GM18519 (cell line): Measurements from ENCODE around the gene XPNPEP3.
A peak's percentile ranks its signal among the peaks of the same experiment; 100 is the strongest.
"Not testable (repeated sequence)": the region's sequence is repeated elsewhere in the genome, so short reads cannot be mapped to it uniquely, and the experiment has no call there.

Source experiments
- ATAC-seq: cut with Tn5 transposase; IDR thresholded peaks from one replicate; pipeline ENCODE4 v1.9.1; 2021; ENCODE audit warnings: mild to moderate bottlenecking, moderate library complexity; ENCODE audit not compliant: unreplicated experiment, low FRiP score

XPNPEP3 gene

DNA sequence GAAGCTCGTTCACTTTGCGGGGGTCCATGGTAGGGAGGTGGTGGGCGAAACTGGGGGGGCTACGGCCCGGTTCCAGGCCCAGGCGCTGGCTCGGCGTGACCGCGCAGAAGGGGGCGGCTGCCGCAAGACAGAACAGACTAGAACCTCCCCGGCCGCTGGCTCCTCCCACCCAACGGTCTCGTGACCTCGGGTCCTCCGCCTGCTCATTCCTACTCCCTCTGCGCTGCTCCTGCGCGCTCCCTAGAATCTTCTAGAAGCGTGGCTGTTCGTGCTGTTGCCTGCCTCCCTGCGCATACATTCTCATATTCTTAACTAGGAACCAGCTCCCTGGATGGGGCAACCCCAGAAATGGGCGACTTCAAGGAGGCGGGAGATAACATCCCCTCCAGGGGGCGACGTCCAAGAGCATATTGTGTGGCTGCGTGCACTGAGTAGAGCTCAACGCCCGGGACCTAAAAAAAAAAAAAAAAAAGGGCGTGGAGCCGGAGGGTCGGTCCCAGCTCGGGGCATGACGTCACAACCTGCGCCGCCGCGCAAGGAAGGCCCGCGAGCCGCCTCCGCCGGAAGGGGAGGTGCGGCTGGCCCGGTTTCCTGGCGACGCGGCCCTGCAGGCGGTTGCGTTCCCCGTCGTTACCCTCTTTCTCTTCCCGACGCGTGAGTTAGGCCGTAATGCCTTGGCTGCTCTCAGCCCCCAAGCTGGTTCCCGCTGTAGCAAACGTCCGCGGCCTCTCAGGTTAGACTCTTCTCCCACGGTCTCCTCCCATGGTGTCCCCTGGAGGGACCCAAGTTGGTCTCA lies at the start of gene XPNPEP3, which contains the start of gene ST13:
XPNPEP3 (plus strand) TSS at position 636 of the 796 bp plus-strand sequence; CDS start at position 670, 34 bp downstream.
ST13 (minus strand) TSS at position 127 of the 796 bp plus-strand sequence; CDS start at position 28, 99 bp downstream.
- ATAC-seq: peak; percentile 64

DNA sequence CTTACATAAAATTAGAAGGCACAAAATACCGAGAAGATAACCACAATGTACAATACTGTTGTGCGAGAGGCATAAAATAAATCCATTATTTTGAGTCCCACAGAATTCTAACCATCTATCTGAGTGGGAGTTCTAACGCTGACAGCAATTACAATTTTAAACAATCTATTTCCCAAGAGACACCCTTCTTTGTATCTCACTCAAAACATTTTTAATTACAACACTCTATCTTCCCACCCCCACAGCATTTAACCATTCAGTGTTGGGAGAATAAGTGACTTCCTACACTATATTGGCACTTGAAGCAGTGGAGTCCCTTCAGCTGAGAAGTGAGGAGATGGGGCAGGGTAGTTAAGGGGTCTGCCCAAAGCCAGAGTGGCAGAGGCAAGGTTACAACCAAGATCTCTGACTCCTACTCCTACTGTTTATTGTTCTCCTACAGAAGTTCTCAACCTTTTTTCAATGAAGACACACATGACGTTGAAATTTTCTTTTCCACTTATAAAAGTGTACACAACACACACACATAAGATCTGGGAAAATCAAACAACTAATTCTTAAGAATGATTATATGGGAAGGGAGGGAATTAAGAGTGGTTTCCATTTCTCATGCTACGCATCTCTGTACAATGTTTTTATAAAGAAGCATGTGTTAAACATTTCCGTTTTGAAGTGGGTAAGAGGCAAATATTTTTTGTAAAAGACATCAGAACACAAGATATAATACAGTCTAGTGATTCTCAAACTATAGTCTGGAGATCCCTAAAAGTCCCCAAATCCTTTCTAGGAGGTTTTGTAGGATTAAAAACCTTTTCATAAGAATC lies 48.7 kb upstream of the XPNPEP3 start:
- ATAC-seq: no peak

DNA sequence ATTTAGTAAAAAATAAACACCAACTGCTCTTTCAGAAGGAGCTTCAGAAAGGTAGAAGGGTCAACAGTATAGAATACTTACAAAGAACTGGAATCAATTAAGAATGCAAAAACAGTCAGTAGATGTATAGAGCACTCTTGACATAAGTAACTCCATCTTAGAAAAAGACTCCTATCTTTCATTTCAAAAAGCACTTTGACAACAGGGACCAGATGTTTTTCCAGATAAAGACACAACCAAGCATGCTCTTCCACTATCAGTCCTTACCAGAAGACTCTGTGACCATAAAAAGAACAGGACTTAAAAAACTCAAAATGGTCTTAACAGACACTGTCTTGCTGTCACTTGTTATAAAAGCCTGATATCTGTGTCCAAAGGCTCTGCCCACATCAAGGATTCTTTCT lies 43.0 kb upstream of the XPNPEP3 start:
- no peak for ATAC-seq

DNA sequence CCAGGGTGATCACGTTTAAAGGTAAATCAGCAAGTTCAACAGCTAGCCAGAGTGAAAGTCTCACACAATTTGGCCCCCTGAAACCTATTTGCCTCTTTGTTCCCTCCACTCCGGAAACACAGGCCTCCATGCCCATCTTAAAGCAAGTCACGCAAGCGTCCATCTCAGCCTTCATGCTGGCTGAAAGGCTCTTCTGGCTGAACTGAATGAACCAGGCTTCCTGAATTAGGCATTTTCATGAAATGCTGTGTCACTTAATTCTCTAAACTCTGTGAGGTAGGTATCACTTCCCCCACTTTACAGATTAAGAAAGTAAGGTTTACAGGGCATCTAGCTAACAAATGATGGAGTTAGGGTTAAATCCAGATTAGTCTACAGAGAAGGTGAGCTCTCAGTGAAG lies 39.2 kb upstream of the XPNPEP3 start:
- no peak for ATAC-seq

DNA sequence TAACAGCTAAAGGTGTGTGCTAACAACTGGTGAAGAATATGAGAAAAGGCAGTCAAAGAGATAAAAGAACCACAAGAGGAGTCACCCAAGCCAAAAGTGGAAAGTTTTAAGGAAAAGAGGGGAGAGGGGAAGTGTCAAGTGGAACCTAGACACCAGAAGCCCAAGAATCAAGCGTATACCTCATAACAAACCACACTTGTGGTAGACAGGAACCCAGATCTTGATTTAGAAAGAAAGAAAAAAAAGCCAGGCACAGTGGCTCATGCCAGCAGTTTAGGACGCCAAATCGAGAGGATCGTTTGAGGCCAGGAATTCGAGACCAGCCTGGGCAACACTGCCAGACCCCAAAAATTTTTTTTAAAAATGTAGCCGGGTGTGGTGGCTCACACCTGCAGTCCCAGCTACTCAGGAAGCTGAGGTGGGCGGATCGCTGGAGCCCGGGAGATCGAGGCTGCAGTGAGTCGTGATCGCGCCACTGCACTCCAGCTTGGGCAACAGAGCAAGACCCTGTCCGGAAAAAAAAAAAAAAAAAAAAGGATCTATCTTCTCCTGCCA lies 38.7 kb upstream of the XPNPEP3 start:
- ATAC-seq: no peak

DNA sequence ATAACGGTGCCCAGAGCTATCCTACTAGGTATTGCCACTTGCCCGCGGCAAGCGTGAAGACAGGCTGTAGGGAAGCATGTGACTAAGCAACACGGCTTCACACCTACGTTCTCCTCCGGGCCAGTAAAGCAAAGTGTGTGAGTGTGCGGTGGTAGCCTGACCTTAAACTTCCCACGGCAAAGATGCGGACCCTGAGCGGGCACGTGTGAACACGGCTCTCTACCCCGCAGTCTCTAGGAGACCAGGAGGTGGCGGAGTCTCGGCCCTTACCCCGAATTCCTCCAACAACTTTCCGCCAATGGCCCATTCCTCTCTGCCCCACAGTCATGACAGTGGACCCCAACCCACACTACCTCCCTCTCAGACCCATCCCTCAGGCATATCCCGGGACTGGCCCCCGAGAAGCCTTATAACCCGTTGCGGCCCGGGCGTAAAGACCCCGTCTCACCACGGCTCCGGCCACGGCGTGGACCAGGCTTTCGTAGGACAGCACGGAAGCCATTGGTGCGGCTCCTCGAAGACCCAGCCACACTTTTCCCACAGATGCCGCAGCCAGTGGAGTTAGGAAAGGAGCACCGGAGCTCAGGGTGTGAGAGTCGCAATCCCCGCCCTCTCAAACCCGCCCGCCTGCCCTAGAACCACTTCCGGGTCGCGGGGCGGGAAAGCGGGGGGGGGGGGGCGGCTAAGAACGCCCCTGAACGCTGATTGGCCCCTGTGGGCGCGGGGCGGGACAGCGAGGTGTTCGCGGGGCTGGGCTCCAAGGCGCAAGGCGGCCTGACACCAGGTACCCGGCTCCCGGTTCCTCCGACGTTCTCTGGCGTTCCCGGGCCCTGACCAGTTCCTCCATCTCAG lies 38.0 kb upstream of the XPNPEP3 start, which contains the start of gene SLC25A17:
SLC25A17 (minus strand) TSS at position 600 of the 852 bp plus-strand sequence; CDS start at position 502, 98 bp downstream.
- ATAC-seq: no peak

DNA sequence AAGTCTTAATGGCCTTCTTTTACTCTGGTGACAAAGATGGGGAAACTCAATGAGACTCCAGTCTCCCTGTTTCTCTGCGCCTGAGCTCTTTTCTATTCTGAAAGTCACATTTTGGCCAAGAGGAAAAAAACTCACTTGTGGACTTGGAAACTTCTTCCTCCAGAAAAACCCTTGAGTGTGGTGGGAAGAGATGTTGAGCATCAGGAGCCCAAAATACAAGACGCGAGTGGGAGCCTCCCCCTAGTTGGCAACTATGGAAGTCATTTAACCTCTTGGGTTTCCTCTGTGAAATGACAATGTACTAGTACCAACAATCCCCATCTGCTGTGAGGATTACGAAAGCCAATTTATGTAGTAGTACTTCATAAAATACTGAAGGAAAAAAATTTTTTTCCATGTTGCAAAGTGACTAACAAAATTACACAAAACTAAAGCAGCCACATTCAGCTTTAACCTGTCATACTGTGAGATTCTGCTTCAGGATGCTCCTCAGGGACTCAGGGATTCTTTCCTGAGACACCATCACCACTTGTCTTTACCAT lies 37.3 kb upstream of the XPNPEP3 start:
- no peak for ATAC-seq

DNA sequence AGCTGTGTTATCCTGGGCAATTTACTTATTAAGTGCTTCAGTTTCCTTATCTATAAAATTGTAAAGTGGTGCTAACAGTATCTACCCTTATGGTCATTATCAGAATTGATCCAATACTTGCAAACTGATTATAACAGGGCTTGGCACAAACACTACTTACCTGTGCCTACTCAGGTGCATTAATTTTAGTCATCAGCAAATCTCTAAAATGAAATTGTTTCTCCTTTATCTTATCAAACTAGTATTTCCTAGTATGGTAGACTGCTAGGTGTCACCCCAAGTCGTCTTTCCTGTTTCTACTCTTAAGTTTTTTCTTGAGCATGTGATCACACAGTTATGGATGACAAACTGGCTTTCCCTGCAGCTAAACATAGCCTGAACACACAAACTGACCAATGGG lies 33.5 kb upstream of the XPNPEP3 start:
- no peak for ATAC-seq

DNA sequence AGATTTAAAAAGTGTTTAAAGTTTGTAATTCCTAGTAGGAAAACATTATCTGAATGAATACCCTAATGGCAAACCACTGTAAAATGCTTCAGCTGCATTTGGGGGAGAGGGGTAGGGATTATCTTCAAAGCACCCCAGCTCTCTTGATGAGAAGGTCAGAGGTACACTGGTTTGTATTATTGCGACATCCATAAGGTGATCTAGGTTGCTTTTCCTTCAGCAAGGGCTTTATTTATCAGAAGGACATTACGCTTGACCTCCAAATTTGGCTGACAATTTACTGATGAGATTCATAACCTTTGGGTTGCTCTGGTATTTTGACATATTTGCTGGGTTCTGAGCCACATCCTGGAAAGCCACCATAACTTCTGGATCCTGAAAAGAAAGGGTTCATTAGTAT lies 30.7 kb upstream of the XPNPEP3 start:
- ATAC-seq: not testable (repeated sequence)

DNA sequence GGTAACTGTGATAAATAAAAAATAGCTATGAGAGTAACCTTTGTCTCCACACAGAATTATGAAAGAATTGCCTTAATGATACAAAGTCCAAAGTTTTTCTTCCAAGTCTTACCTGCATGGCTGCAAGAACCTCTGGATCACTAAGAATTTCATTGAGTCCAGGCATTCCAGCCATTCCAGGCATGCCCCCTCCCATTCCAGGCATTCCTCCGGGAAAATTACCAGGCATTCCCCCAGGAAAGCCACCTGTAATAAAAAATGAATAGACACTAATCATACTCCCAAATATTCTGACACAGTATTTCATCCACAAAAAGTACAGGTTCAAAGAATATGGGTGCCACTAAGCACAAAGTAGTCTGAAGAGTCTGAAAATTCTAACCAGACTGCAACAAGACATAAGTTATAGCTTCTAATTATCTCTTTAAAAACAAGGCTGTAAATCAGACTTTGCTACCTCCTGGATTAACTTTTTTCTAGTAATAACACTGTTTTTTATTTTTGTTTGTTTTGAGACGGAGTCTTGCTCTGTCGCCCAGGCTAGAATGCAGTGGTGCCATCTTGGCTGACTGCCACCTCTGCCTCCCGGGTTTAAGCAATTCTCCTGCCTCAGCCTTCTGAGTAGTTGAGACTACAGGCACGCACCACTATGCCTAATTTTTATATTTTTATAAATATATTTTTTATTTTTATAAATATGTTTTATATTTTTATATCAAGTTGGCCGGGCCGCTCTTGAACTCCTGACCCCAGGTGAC lies 29.8 kb upstream of the XPNPEP3 start:
- no peak for ATAC-seq

DNA sequence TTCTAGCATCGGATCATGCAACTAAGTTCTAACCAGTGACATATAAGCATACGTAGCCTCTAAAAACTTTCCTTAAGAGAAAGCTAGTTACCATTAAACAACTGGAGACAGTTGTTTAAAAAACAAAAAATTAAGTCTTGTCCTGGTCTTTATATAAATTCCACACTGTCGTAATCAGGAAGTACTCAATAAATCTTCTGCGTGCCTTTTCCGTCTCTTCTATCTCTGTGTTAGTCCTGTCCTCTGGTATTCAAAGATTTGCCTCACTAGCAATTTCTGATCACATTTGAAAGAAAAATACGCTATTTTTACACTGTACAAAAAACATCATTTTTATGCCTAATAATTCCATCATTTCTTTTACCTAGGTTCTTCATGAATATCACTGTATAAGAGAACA lies 27.8 kb upstream of the XPNPEP3 start:
- ATAC-seq: no peak

DNA sequence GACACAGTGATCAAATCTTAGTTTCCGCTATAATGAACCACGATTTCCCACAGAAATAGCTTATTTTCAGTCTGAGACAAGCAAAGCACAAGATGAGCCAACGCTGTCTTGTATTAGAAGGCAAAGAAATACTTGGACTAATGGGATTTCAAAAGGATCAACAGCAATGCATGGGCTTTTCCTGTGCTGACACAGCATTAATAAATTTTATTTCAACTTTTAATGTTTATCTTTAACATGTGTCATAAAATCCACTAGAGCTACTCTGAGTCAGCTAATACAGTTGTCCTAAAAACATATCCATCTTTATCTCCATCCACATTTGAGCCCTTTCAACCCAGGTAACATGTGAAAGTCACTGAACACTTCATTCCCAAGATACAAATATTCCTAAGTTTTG lies 22.3 kb upstream of the XPNPEP3 start:
- ATAC-seq: no peak

DNA sequence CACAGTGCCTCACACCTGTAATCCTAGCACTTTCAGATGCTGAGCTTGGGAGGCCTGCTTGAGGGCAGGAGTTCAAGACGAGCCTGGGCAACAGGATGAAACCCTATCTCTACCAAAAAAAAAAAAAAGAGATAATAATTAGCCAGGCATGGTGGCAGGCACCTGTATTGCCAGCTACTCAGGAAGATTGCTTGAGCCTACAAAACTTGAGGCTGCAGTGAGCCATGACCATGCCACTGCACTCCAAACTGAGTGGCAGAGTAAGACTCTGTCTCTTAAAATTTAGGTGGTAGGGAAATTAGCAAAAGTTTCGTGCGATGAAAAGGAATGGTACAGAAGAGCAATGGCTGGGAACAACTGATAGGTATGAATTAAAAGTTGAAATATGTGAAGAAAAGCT lies 18.5 kb upstream of the XPNPEP3 start:
- ATAC-seq: no peak

DNA sequence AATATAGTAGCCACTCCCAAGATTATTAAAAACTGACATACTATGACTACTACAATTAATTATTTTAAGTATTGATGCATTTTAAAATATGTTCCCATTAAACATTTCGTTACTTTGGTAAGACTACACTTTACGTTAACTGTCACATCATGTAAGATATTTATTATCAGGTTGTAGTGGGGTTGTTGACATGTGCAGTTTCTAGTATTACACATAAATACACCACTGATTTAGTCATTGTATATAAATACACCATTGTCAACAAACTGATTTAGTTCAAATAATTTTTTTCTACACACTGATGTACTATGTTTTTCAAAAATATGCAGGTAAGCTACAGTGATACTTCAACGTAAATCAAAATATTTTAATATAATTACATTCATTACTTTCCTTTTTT lies 12.0 kb upstream of the XPNPEP3 start:
- ATAC-seq: no peak

DNA sequence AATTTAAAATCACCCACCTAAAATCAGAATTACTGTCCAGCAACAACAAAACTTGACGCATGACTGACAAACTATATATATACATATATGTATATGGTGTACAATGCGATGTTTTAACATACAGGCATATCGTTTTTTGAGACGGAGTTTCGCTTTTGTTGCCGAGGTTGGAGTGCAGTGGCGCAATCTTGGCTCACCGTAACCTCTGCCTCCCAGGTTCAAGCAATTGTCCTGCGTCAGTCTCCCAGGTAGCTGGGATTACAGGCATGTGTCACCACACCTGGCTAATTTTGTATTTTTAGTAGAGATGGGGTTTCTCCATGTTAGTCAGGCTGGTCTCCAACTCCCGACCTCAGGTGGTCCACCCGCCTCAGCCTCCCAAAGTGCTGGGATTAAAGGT lies 11.1 kb upstream of the XPNPEP3 start:
- not testable (repeated sequence) for ATAC-seq

DNA sequence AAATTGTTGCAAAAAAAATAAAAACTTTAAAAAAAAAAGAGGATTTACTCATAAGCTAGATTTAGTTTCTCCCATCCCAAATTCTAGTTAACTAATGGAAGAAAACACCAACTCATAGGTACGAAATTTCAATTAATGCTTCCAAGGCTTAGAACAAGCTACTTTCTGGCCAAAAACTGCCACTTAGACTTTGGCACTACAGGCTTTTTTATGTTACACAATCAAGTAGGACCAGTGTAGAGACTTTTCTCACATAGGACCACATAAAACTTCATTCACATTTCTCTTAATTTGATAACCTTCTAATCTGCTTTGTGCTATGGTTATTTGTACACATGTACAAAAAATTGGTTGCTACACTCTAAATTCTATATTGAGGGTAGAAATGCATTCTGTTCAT lies 3.6 kb upstream of the XPNPEP3 start:
- no peak for ATAC-seq

DNA sequence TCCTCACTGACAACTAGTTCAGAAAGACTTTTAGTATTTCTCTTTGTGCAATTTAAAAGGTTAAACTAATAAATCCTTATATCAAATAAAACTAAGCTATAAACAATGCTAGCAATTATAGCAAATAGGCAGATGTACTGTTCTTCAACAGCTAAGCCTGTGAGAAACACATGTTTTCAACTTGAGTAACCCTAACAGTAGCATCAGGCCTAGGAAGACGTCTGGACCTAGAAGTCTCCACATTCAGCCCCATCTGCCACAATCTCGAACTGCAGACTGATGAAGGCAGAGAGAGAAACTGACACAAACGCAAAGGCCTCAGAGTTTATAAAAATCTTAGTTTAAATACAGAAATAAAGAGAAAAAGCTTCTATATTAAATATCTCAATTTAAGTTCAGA lies 3.0 kb upstream of the XPNPEP3 start:
- no peak for ATAC-seq

DNA sequence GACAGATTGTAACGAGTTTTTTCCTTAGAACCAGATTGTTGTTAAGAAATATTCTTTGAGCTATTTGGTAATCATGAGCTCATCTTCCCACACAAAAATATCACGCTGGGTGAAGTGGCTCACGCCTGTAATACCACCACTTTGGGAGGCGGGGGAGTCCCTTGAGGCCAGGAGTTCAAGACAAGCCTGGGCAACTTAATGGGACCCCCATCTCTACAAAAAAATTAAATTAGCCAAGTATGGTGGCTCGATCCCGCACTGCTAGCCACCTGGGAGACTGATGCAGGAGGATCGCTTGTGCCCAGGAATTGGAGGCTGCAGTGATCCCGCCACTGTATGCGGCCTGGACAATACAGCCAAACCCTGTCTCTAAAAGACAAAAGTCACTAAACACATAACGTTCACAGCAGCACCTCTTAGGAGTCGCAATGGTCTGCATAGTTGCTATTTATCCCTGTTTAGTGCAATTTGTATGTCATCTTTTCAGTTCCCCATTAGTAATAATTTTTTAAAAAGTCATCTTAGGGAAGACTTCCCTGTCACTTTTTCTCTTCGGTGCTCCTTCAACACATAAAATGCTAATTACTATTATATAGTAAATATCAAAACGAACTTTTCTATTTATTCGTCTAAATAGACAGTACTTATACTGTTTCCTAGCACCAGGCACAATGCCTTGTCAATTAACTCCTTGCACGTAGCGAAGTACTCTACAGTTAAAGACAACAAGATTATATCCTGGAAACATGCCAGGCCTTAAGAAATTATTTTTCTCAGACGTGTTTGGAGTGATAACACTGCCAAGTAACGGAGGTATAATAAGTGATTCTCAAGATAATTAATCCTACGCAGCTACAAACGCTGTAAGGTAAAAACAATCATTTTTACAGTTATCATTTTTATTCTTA lies 1.6 kb upstream of the XPNPEP3 start:
- no peak for ATAC-seq
